ENCODE data around the gene CAPN11. TPM values are rescaled to one million over a fixed set of nuclear protein-coding genes. Genes with fewer than 3 reads are reported as not detected.

CAPN11 gene
- total RNA-seq, 2 donors from 2014 or later: 2.0 TPM; not detected in 1

- H3K4me1 ChIP-seq: no peaks in the 10 kb centered on the region
- peak overlapping the region in 1 of 2 donors; percentile 21 for H3K9ac ChIP-seq (ENCODE audit: low read depth in 2 of 2, low read length in 2 of 2)
- intact Hi-C loops (cut with DNase I): no loop called here
- no peaks in the 10 kb centered on the region for H3K27me3 ChIP-seq
- peak; percentile 71 for DNase-seq
- H3K9me3 ChIP-seq: no peaks in the 10 kb centered on the region
- TF ChIP-seq CTCF (IDR thresholded peaks at IDR 0.05): no peak
- H3K27ac ChIP-seq: no peak overlapping the region
- no peak overlapping the region for H3K4me3 ChIP-seq
- H3K36me3 ChIP-seq: no peaks in the 10 kb centered on the region
Observed at GRCh38 chr6:44169154-44169553, 10.5 kb downstream of the CAPN11 start.

- H3K27ac ChIP-seq: no peak overlapping the region
- no peak for DNase-seq
- no peaks in the 10 kb centered on the region for H3K4me1 ChIP-seq
- no peaks in the 10 kb centered on the region for H3K9me3 ChIP-seq
- H3K27me3 ChIP-seq: no peaks in the 10 kb centered on the region
- peak overlapping the region in 1 of 2 donors; percentile 21 for H3K9ac ChIP-seq (ENCODE audit: low read depth in 2 of 2, low read length in 2 of 2)
- no peaks in the 10 kb centered on the region for H3K36me3 ChIP-seq
- intact Hi-C loops (cut with DNase I): no loop called here
- no peak overlapping the region for H3K4me3 ChIP-seq
- TF ChIP-seq CTCF (IDR thresholded peaks at IDR 0.05): no peak
Observed at GRCh38 chr6:44169886-44170570, 11.4 kb downstream of the CAPN11 start.

GRCh38 chr6:44171899-44172546 is 13.4 kb downstream of the CAPN11 start:
- H3K4me3 ChIP-seq: no peak overlapping the region
- no peaks in the 10 kb centered on the region for H3K36me3 ChIP-seq
- intact Hi-C loops (cut with DNase I): loop anchor here (2.0 kb wide), 1 partner anchor 61 kb away; no protein-coding TSS in a partner anchor
- no peaks in the 10 kb centered on the region for H3K9me3 ChIP-seq
- H3K27me3 ChIP-seq: no peaks in the 10 kb centered on the region
- H3K4me1 ChIP-seq: no peaks in the 10 kb centered on the region
- no peak overlapping the region for H3K27ac ChIP-seq
- TF ChIP-seq CTCF (IDR thresholded peaks at IDR 0.05): no peak
- DNase-seq: no peak
- H3K9ac ChIP-seq (ENCODE audit: low read depth in 2 of 2, low read length in 2 of 2): no peak overlapping the region

GRCh38 chr6:44172731-44173500 is 14.3 kb downstream of the CAPN11 start:
- Histone ChIP-seq H3K27me3 (no peaks in the 10 kb centered on the region), H3K36me3 (no peaks in the 10 kb centered on the region)
- intact Hi-C loops (cut with DNase I): loop anchor here (2.0 kb wide), 1 partner anchor 60 kb away; no protein-coding TSS in a partner anchor

More at GRCh38 chr6:44172731-44173500, 14.3 kb downstream of the CAPN11 start:
- no peaks in the 10 kb centered on the region for H3K9me3 ChIP-seq
- DNase-seq: peak; percentile 88
- no peak overlapping the region for H3K27ac ChIP-seq
- H3K4me1 ChIP-seq: no peaks in the 10 kb centered on the region
- H3K9ac ChIP-seq (ENCODE audit: low read depth in 2 of 2, low read length in 2 of 2): no peak overlapping the region
- peak; percentile 92 for TF ChIP-seq CTCF (IDR thresholded peaks at IDR 0.05)
- no peak overlapping the region for H3K4me3 ChIP-seq
